ENCODE data around the gene POLD2.

DNA sequence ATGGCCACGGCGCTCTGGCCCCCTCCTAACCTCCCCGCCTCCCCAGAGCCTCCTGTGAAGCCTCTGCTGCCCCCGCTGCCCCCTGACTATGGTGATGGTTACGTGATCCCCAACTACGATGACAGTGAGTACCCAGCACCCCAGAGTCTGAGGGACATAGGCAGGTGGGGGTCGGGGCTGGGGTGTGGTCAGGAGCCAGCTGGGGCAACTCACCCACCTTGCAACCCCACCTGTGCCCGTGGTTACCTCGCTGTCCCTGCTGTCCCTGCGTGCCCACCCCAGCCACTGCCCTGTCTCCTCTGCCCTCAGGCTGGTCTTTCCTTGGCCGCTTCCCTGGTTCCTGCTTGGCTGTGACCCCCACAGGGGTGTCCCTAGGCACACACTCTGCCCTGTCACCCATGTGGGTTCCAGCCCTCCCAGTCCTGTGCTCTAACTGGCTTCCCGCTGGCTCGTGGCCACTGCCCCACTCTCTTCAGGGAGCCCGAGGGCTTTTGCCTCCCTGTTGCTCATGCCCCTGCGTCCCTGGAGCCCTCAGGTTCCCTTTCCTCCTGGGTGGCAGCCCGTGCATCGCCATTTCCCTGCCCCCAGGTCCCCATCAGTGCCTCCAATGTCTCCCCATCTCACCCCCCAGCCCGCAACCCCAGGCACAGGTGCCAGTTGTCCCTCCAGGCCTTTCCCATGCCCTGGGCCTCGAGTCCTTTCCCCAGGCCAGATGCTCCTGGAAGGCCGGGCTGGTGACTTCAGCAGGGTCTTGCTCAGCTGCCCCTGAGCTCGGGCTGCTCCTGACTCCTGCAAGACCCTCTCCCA lies 15.2 kb downstream of the POLD2 start:
- TF ChIP-seq EZH2 (IDR thresholded peaks at IDR 0.05; ENCODE audit: borderline replicate concordance, low read depth, low read length, severe bottlenecking) (no peak), GATA2 (IDR thresholded peaks at IDR 0.05; ENCODE audit: insufficient read depth, insufficient read length, low read depth, low read length) (no peak), CTCF (IDR thresholded peaks at IDR 0.05; ENCODE audit: extremely low read depth in 1 of 2, insufficient read depth in 1 of 2, low read depth in 1 of 2, low read length in 2 of 2) (no peak), POLR2A (IDR thresholded peaks at IDR 0.05; ENCODE audit: low read depth, low read length) (no peak), MAX (IDR thresholded peaks at IDR 0.05; ENCODE audit: insufficient read depth, insufficient read length) (no peak)
